Measurements from ENCODE around the gene CARD11. TPM values are rescaled to one million over a fixed set of nuclear protein-coding genes. Genes with fewer than 3 reads are reported as not detected.

The CARD11 gene
- total and polyA plus RNA-seq, 3 donors from 2014 or later: 2.9 to 3.9 (median 3.2) TPM

- Histone ChIP-seq H3K9me3 (no peaks in the 10 kb centered on the region), H3K4me1 (no peaks in the 10 kb centered on the region), H3K27me3 (no peaks in the 10 kb centered on the region), H3K27ac (no peak overlapping the region), H3K36me3 (ENCODE audit: low read depth, missing control alignments) (no peaks in the 10 kb centered on the region), H3K4me3 (no peak overlapping the region)
- no peak for DNase-seq
- 81 to 92% methylated on average over 2 of the region's 2 CpGs for WGBS, 2 donors
- intact Hi-C loops (cut with DNase I; ENCODE audit: low total_unique reads): no loop called here
- TF ChIP-seq CTCF (IDR thresholded peaks at IDR 0.05) (no peak), POLR2A (IDR thresholded peaks at IDR 0.05) (no peak)
Measured at GRCh38 chr7:3067606-3068380, 24.1 kb upstream of the CARD11 start.

- no peak for DNase-seq
- H3K36me3 ChIP-seq (ENCODE audit: low read depth, missing control alignments): no peaks in the 10 kb centered on the region
- intact Hi-C loops (cut with DNase I; ENCODE audit: low total_unique reads): no loop called here
- no peak for TF ChIP-seq CTCF (IDR thresholded peaks at IDR 0.05)
- no peak for TF ChIP-seq POLR2A (IDR thresholded peaks at IDR 0.05)
- H3K4me3 ChIP-seq: no peak overlapping the region
- H3K4me1 ChIP-seq: no peaks in the 10 kb centered on the region
- H3K9me3 ChIP-seq: no peaks in the 10 kb centered on the region
- no peak overlapping the region for H3K27ac ChIP-seq
- no peaks in the 10 kb centered on the region for H3K27me3 ChIP-seq
- 72 to 87% methylated on average over 3 of the region's 3 CpGs for WGBS, 2 donors
Measured at GRCh38 chr7:3067193-3067592, 23.5 kb upstream of the CARD11 start.

- Histone ChIP-seq H3K4me1 (no peaks in the 10 kb centered on the region), H3K36me3 (ENCODE audit: low read depth, missing control alignments) (no peaks in the 10 kb centered on the region), H3K27ac (no peak overlapping the region), H3K4me3 (no peak overlapping the region), H3K27me3 (no peaks in the 10 kb centered on the region), H3K9me3 (no peaks in the 10 kb centered on the region)
- intact Hi-C loops (cut with DNase I; ENCODE audit: low total_unique reads): no loop called here
- TF ChIP-seq CTCF (IDR thresholded peaks at IDR 0.05) (no peak), POLR2A (IDR thresholded peaks at IDR 0.05) (no peak)
- 91 to 100% methylated on average over 1 of the region's 1 CpG for WGBS, 2 donors
- DNase-seq: no peak
Measured at GRCh38 chr7:3066506-3066905, 22.8 kb upstream of the CARD11 start.

GRCh38 chr7:3065724-3066143 lies 22.1 kb upstream of the CARD11 start:
- no peaks in the 10 kb centered on the region for H3K9me3 ChIP-seq
- DNase-seq: peak; percentile 56
- WGBS, 2 donors: 31 to 34% methylated on average over 11 of the region's 11 CpGs
- no peak overlapping the region for H3K27ac ChIP-seq
- no peak for TF ChIP-seq POLR2A (IDR thresholded peaks at IDR 0.05)
- TF ChIP-seq CTCF (IDR thresholded peaks at IDR 0.05): peak in 2 of 3 experiments; percentile 11 to 48
- no peaks in the 10 kb centered on the region for H3K36me3 ChIP-seq (ENCODE audit: low read depth, missing control alignments)
- intact Hi-C loops (cut with DNase I; ENCODE audit: low total_unique reads): no loop called here
- H3K27me3 ChIP-seq: no peaks in the 10 kb centered on the region
- no peak overlapping the region for H3K4me3 ChIP-seq
- no peaks in the 10 kb centered on the region for H3K4me1 ChIP-seq

- intact Hi-C loops (cut with DNase I; ENCODE audit: low total_unique reads): no loop called here
Measured at GRCh38 chr7:3064067-3064466, 20.4 kb upstream of the CARD11 start.

More at GRCh38 chr7:3064067-3064466, 20.4 kb upstream of the CARD11 start:
- Histone ChIP-seq H3K27me3 (no peaks in the 10 kb centered on the region), H3K9me3 (no peaks in the 10 kb centered on the region), H3K36me3 (ENCODE audit: low read depth, missing control alignments) (no peaks in the 10 kb centered on the region), H3K27ac (no peak overlapping the region), H3K4me1 (no peaks in the 10 kb centered on the region), H3K4me3 (no peak overlapping the region)
- 85 to 90% methylated on average over 5 of the region's 5 CpGs for WGBS, 2 donors
- DNase-seq: no peak
- TF ChIP-seq POLR2A (IDR thresholded peaks at IDR 0.05) (no peak), CTCF (IDR thresholded peaks at IDR 0.05) (no peak)

Data from testis (tissue), 3 donors.